H1 (cell line): ENCODE measurements around the gene KRTAP3-2. TPM values are rescaled to one million over a fixed set of nuclear protein-coding genes. Genes with fewer than 3 reads are reported as not detected.

Experiments used
- CTCF ChIA-PET: fragments of 300-600 bp; sonication (Branson Sonifier 250); formaldehyde crosslinking; loops from one replicate; lab custom pipeline; 2021; ENCODE audit not compliant: partially characterized antibody; lab: Charles Lee
- POLR2A ChIA-PET: fragments of 300-600 bp; sonication (Branson Sonifier 250); formaldehyde crosslinking; loops from one replicate; lab custom pipeline; 2021; ENCODE audit warnings: inconsistent platforms; ENCODE audit not compliant: partially characterized antibody; lab: Charles Lee
- DNase-seq, 2 experiments: peaks; one replicate each; pipeline versions ENCODE4 v3.0.0 to v3.0.0-alpha.2; 2010 to 2022; ENCODE audit warnings: low spot score in 2 of 2, low read depth in 1 of 2, mixed read lengths in 1 of 2
- FAIRE-seq: peaks from 2 replicates; lab custom pipeline; 2011; peaks lifted over from hg19 to GRCh38; lab: Jason Lieb, UNC
- H2AFZ ChIP-seq: 2 replicates; pipeline ENCODE4 v1.8.1; 2012; ENCODE audit warnings: low read length, inconsistent platforms
- H2AK5ac ChIP-seq: 2 replicates; pipeline ENCODE4 v1.6.1; 2013; ENCODE audit warnings: low read depth, low read length
- H2BK120ac ChIP-seq: replicated peaks from 2 replicates; pipeline ENCODE3; 2013; ENCODE audit warnings: low read depth, low read length, inconsistent platforms
- H2BK12ac ChIP-seq: 2 replicates; pipeline ENCODE4 v1.6.1; 2013; ENCODE audit warnings: low read depth, low read length
- H2BK15ac ChIP-seq: 2 replicates; pipeline ENCODE4 v1.6.1; 2013; ENCODE audit warnings: low read length
- H2BK20ac ChIP-seq: 2 replicates; pipeline ENCODE4 v1.6.1; 2013; ENCODE audit warnings: low read length
- H2BK5ac ChIP-seq: 2 replicates; pipeline ENCODE4 v1.6.1; 2013; ENCODE audit warnings: low read depth, low read length
- H3K14ac ChIP-seq: 2 replicates; pipeline ENCODE4 v1.6.1; 2013; ENCODE audit warnings: inconsistent platforms; ENCODE audit not compliant: insufficient read length
- H3K18ac ChIP-seq: 2 replicates; pipeline ENCODE4 v1.6.1; 2013; ENCODE audit warnings: low read length; ENCODE audit errors: extremely low read depth
- H3K23ac ChIP-seq: 2 replicates; pipeline ENCODE4 v1.6.1; 2013; ENCODE audit warnings: inconsistent platforms; ENCODE audit not compliant: insufficient read length
- H3K23me2 ChIP-seq: 2 replicates; pipeline ENCODE4 v1.6.1; 2013; ENCODE audit warnings: low read depth, low read length
- H3K27ac ChIP-seq: 2 replicates; pipeline ENCODE4 v1.6.1; 2011; ENCODE audit warnings: low read depth, low read length, inconsistent platforms
- H3K27me3 ChIP-seq, 4 experiments: replicated peaks in 1 of 4; 1 replicate in 1 of 4; 2 replicates in 3 of 4; pipeline versions ENCODE4 v1.6.1 to v1.8.1; 2011 to 2013; ENCODE audit warnings: low read length in 3 of 4, mild to moderate bottlenecking in 3 of 4, inconsistent platforms in 2 of 4, mixed read lengths in 2 of 4, moderate library complexity in 1 of 4; ENCODE audit not compliant: control insufficient read depth in 3 of 4, insufficient read depth in 3 of 4; ENCODE audit errors: extremely low read depth in 1 of 4
- H3K36me3 ChIP-seq, 4 experiments: 2 replicates each; pipeline versions ENCODE4 v1.6.1 to v1.8.1; 2011 to 2013; ENCODE audit warnings: mild to moderate bottlenecking in 4 of 4, low read length in 3 of 4, moderate library complexity in 2 of 4, control low read depth in 1 of 4, inconsistent platforms in 1 of 4; ENCODE audit not compliant: insufficient read depth in 4 of 4, control insufficient read depth in 2 of 4
- H3K4ac ChIP-seq: replicated peaks from 2 replicates; pipeline ENCODE3; 2013; ENCODE audit warnings: low read length, low read depth, mixed read lengths, inconsistent platforms; ENCODE audit not compliant: insufficient read length
- H3K4me1 ChIP-seq, 4 experiments: replicated peaks in 1 of 4; 1 replicate in 1 of 4; 2 replicates in 3 of 4; pipeline versions ENCODE4 v1.6.1 to v1.8.1; 2011 to 2013; ENCODE audit warnings: low read length in 3 of 4, inconsistent platforms in 2 of 4, mixed read lengths in 1 of 4; ENCODE audit not compliant: insufficient read depth in 4 of 4, control insufficient read depth in 3 of 4
- H3K4me2 ChIP-seq, 2 experiments: 2 replicates each; pipeline versions ENCODE4 v1.6.1 to v1.8.1; 2011 to 2013; ENCODE audit warnings: low read depth in 2 of 2, low read length in 2 of 2, control low read depth in 1 of 2, inconsistent platforms in 1 of 2, mild to moderate bottlenecking in 1 of 2; ENCODE audit not compliant: insufficient read depth in 1 of 2
- H3K4me3 ChIP-seq, 4 experiments: fragments of 200-600, 300-600 bp in 1 of 4; sonication (generic), shearing (Covaris generic), sonication (Bioruptor Twin) in 1 of 4; 2 replicates each; pipeline versions ENCODE4 v1.5.1 to v1.8.1; 2011 to 2016; ENCODE audit warnings: low read length in 4 of 4, low read depth in 3 of 4, control low read depth in 2 of 4, inconsistent platforms in 2 of 4, mild to moderate bottlenecking in 2 of 4, mixed read lengths in 1 of 4, moderate library complexity in 1 of 4; ENCODE audit not compliant: insufficient read depth in 2 of 4; ENCODE audit errors: extremely low read depth in 1 of 4
- H3K56ac ChIP-seq: replicated peaks from 2 replicates; pipeline ENCODE3; 2013; ENCODE audit warnings: low read depth, mild to moderate bottlenecking, mixed read lengths, low read length, inconsistent platforms; ENCODE audit not compliant: insufficient read length
- H3K79me1 ChIP-seq: 2 replicates; pipeline ENCODE4 v1.6.1; 2013; ENCODE audit warnings: low read depth, low read length, control low read depth
- H3K79me2 ChIP-seq, 2 experiments: 2 replicates each; pipeline versions ENCODE4 v1.6.1 to v1.8.1; 2012 to 2013; ENCODE audit warnings: low read length in 2 of 2, mild to moderate bottlenecking in 2 of 2, inconsistent platforms in 1 of 2; ENCODE audit not compliant: insufficient read depth in 2 of 2, control insufficient read depth in 1 of 2
- H3K9ac ChIP-seq, 4 experiments: replicated peaks in 1 of 4; 1 replicate in 1 of 4; 2 replicates in 3 of 4; pipeline versions ENCODE4 v1.6.1 to v1.8.1; 2011 to 2013; ENCODE audit warnings: low read depth in 3 of 4, low read length in 3 of 4, control low read depth in 2 of 4, mild to moderate bottlenecking in 2 of 4, moderate library complexity in 2 of 4, inconsistent platforms in 1 of 4; ENCODE audit errors: extremely low read depth in 1 of 4
- H3K9me3 ChIP-seq, 2 experiments: 2 replicates each; pipeline versions ENCODE4 v1.6.1 to v1.8.1; 2012 to 2013; ENCODE audit warnings: mild to moderate bottlenecking in 2 of 2, moderate library complexity in 2 of 2, control low read depth in 1 of 2, inconsistent platforms in 1 of 2, low read depth in 1 of 2, low read length in 1 of 2, mixed read lengths in 1 of 2; ENCODE audit not compliant: insufficient read depth in 2 of 2
- H4K20me1 ChIP-seq, 2 experiments: replicated peaks in 1 of 2; 2 replicates each; pipeline versions ENCODE3 to v1.8.1; 2011 to 2013; ENCODE audit warnings: inconsistent platforms in 2 of 2, low read length in 2 of 2, mild to moderate bottlenecking in 1 of 2; ENCODE audit not compliant: insufficient read depth in 2 of 2, control insufficient read depth in 1 of 2
- H4K5ac ChIP-seq: 2 replicates; pipeline ENCODE4 v1.6.1; 2013; ENCODE audit warnings: low read length, low read depth, mixed read lengths, inconsistent platforms; ENCODE audit not compliant: insufficient read length
- H4K8ac ChIP-seq: 2 replicates; pipeline ENCODE4 v1.8.0; 2013; ENCODE audit warnings: mild to moderate bottlenecking, moderate library complexity, low read length, inconsistent platforms; ENCODE audit not compliant: insufficient read depth; ENCODE audit errors: extremely low read depth
- H4K91ac ChIP-seq: replicated peaks from 2 replicates; pipeline ENCODE3; 2013; ENCODE audit warnings: low read length, mixed read lengths, inconsistent platforms; ENCODE audit not compliant: insufficient read length
- BCL11A ChIP-seq, 2 experiments: IDR thresholded peaks; one replicate each; pipeline ENCODE4 v1.6.1; 2011; ENCODE audit warnings: low read depth in 2 of 2, low read length in 2 of 2, mild to moderate bottlenecking in 2 of 2
- CTBP2 ChIP-seq: IDR thresholded peaks from 2 replicates; pipeline ENCODE4 v1.7.0; 2011; ENCODE audit warnings: borderline replicate concordance, mild to moderate bottlenecking, moderate library complexity, mixed read lengths, low read length; ENCODE audit not compliant: insufficient read depth, insufficient read length
- CTCF ChIP-seq, 3 experiments: IDR thresholded peaks; 1 replicate in 2 of 3; 2 replicates in 1 of 3; pipeline versions ENCODE4 v1.5.1 to v1.6.1; 2011; ENCODE audit warnings: low read length in 3 of 3, mild to moderate bottlenecking in 3 of 3, inconsistent platforms in 2 of 3, low read depth in 1 of 3, moderate library complexity in 1 of 3; ENCODE audit not compliant: insufficient read depth in 1 of 3; ENCODE audit errors: control extremely low read depth in 1 of 3
- EZH2 ChIP-seq: fragments of 200-600 bp; sonication (generic); IDR thresholded peaks from 2 replicates; pipeline ENCODE4 v1.7.1; 2012; ENCODE audit warnings: low read depth, mild to moderate bottlenecking, moderate library complexity, low read length, inconsistent platforms; ENCODE audit not compliant: severe bottlenecking
- JUN ChIP-seq: IDR thresholded peaks from 2 replicates; pipeline ENCODE4 v1.6.1; 2011; ENCODE audit warnings: low read depth, mild to moderate bottlenecking, improper control_type of control experiment, low read length
- SAP30 ChIP-seq: fragments of 300-600 bp; sonication (generic); IDR thresholded peaks from 2 replicates; pipeline ENCODE4 v1.7.1; 2012; ENCODE audit warnings: low read length, moderate library complexity, mild to moderate bottlenecking, inconsistent platforms; ENCODE audit not compliant: insufficient read depth, insufficient replicate concordance
- SP2 ChIP-seq: IDR thresholded peaks from 2 replicates; pipeline ENCODE4 v1.6.1; 2012; ENCODE audit warnings: mild to moderate bottlenecking, low read length, inconsistent platforms
- SP4 ChIP-seq: IDR thresholded peaks from 2 replicates; pipeline ENCODE4 v1.6.1; 2012; ENCODE audit warnings: low read length, inconsistent platforms
- SRF ChIP-seq: IDR thresholded peaks from 2 replicates; pipeline ENCODE4 v1.6.1; 2011; ENCODE audit warnings: mild to moderate bottlenecking, low read depth, low read length, moderate library complexity
- WGBS, 2 experiments: shearing (Covaris generic) in 1 of 2; methylation state at CpG; one replicate each; pipeline versions ENCODE4 v1.1.6 to v1.1.7; 2013 to 2015; ENCODE audit warnings: low lambda C conversion rate in 2 of 2, mixed read lengths in 2 of 2, inconsistent platforms in 1 of 2, low coverage in 1 of 2, missing lambda C conversion rate in 1 of 2; ENCODE audit not compliant: insufficient replicate concordance in 2 of 2, insufficient coverage in 1 of 2, insufficient read length in 1 of 2; ENCODE audit errors: extremely low coverage in 1 of 2, missing lambda C conversion rate in 1 of 2; 5-methylcytosine and 5-hydroxymethylcytosine counted together
- polyA plus RNA-seq, 7 experiments: library from polyadenylated mRNA; depleted of rRNA in 3 of 7; stranded (reverse) in 5 of 7; unstranded in 2 of 7; fragments of >200 nt in 5 of 7; fragments of 200-250 nt in 2 of 7; gene quantifications; 1 replicate in 5 of 7; 2 replicates in 1 of 7; 4 replicates in 1 of 7; pipeline versions ENCODE4 v1.2.1 to v1.2.3, GENCODE V29; 2011 to 2013; ENCODE audit warnings: missing spikeins in 2 of 7, mixed read lengths in 2 of 7
- total RNA-seq: library from RNA; stranded (reverse); fragmentation: NEBNext Ultra II Directional; extraction: Animal tissue kit (Norgen Biotek cat#: 25700); gene quantifications from 2 replicates; pipeline ENCODE4 v1.2.1, GENCODE V29; 2021

Gene KRTAP3-2
- total and polyA plus RNA-seq, 2 of the 8 experiments (the other 6 are each of a cell fraction or from before 2014, with no cell fraction given) = not detected

- no peaks in the 10 kb centered on the region for H3K36me3 ChIP-seq
- H4K8ac ChIP-seq = no peak overlapping the region
- H2BK15ac ChIP-seq = no peak overlapping the region
- no peak for DNase-seq
- TF ChIP-seq SAP30 (no peak), SP2 (no peak), SP4 (no peak), CTBP2 (no peak), JUN (no peak), BCL11A (IDR thresholded peaks at IDR 0.05; ENCODE audit: low read depth in 2 of 2, low read length in 2 of 2) (no peak), SRF (no peak), EZH2 (no peak), CTCF (IDR thresholded peaks at IDR 0.05; ENCODE audit: control extremely low read depth in 1 of 3, insufficient read depth in 1 of 3, low read depth in 1 of 3, low read length in 3 of 3) (no peak)
- TF ChIP-seq, all 59 proteins: peak for 0
- ChIA-PET CTCF (interaction anchor here (2.7 kb wide), 1 partner anchor 24 kb away, joined by 5 read pairs; no protein-coding TSS in a partner anchor), POLR2A (interaction anchor here (0.9 kb wide), 1 partner anchor 11 kb away, joined by 4 read pairs; no protein-coding TSS in a partner anchor)
- 89% methylated on average over 8 of the region's 8 CpGs; no CpG with 5 or more reads in 1 of the 2 experiments for WGBS, 2 experiments
- Histone ChIP-seq H2BK5ac (no peak overlapping the region), H2BK12ac (no peak overlapping the region), H3K27ac (no peak overlapping the region), H3K4ac (no peak overlapping the region), H3K23ac (no peak overlapping the region), H3K9ac (no peak overlapping the region), H2AFZ (no peak overlapping the region), H3K4me1 (no peaks in the 10 kb centered on the region), H4K91ac (no peak overlapping the region), H3K4me3 (no peak overlapping the region), H4K20me1 (no peaks in the 10 kb centered on the region), H3K18ac (no peak overlapping the region), H3K56ac (no peak overlapping the region), H3K27me3 (peaks cover 0 to 1% (median 0%) of the 10 kb centered on the region in 4 experiments; a peak in 1 of 7 replicates), H3K4me2 (no peak overlapping the region), H3K79me1 (no peaks in the 10 kb centered on the region), H2AK5ac (no peak overlapping the region), H3K14ac (no peak overlapping the region), H3K23me2 (no peaks in the 10 kb centered on the region), H4K5ac (no peak overlapping the region), H2BK120ac (no peak overlapping the region), H3K9me3 (no peaks in the 10 kb centered on the region; a peak in 1 of 4 replicates), H2BK20ac (no peak overlapping the region), H3K79me2 (no peaks in the 10 kb centered on the region)
- no peak for FAIRE-seq
Observed at GRCh38 chr17:40986920-40987319, 12.8 kb downstream of the KRTAP3-2 start.
